Activated T-helper 17 cell treated with anti-CD3 and anti-CD28 coated beads, Interleukin-2, amount 50 U/mL, for 72 hours (primary cell): ENCODE measurements around the gene OR51B4. TPM values are rescaled to one million over a fixed set of nuclear protein-coding genes. Genes with fewer than 3 reads are reported as not detected.

Source experiments
- total RNA-seq, 2 donors: library from RNA; stranded (reverse); gene quantifications; one replicate each; pipeline ENCODE4 v1.2.3, GENCODE V29; 2022

Gene OR51B4
- total RNA-seq, 2 donors from 2014 or later: not detected

Other genes with a start within 250 kb of the OR51B4 start
- not detected for gene OR52E2, start 242.3 kb downstream of the OR51B4 start, total RNA-seq
- gene OR52E1, start 232.4 kb downstream of the OR51B4 start, total RNA-seq: not detected
- not detected for gene OR52A5, start 163.6 kb downstream of the OR51B4 start, total RNA-seq
- under 1 TPM in 1 of 2 donors, not detected in 1; 0.03 TPM for gene OR52A1, start 147.2 kb downstream of the OR51B4 start, total RNA-seq
- gene OR51V1, start 101.3 kb downstream of the OR51B4 start, total RNA-seq: not detected
- gene HBB, start 74.9 kb downstream of the OR51B4 start, total RNA-seq: not detected
- gene HBD, start 67.5 kb downstream of the OR51B4 start, total RNA-seq: not detected
- not detected for gene HBG1, start 52.1 kb downstream of the OR51B4 start, total RNA-seq
- gene HBG2, start 47.2 kb downstream of the OR51B4 start, total RNA-seq: not detected
- gene HBE1, start 32.0 kb downstream of the OR51B4 start, total RNA-seq: not detected
- under 1 TPM in 1 of 2 donors, not detected in 1; 0.29 TPM for gene OR51B2, start 22.4 kb upstream of the OR51B4 start, total RNA-seq
- gene OR51B5, start 41.6 kb upstream of the OR51B4 start, total RNA-seq: under 1 TPM in 1 of 2 donors, not detected in 1; 0.50 TPM
- gene OR51B6, start 49.6 kb upstream of the OR51B4 start, total RNA-seq: not detected
- gene OR51M1, start 81.9 kb upstream of the OR51B4 start, total RNA-seq: not detected
- gene OR51Q1, start 120.2 kb upstream of the OR51B4 start, total RNA-seq: not detected
- gene OR51I1, start 139.6 kb upstream of the OR51B4 start, total RNA-seq: not detected
- gene OR51I2, start 147.4 kb upstream of the OR51B4 start, total RNA-seq: not detected
- gene OR52D1, start 186.7 kb upstream of the OR51B4 start, total RNA-seq: not detected
- gene UBQLN3, start 208.0 kb upstream of the OR51B4 start, total RNA-seq: under 1 TPM in 1 of 2 donors, not detected in 1; 0.34 TPM
- under 1 TPM in 1 of 2 donors, not detected in 1; 0.50 TPM for gene UBQLNL, start 214.8 kb upstream of the OR51B4 start, total RNA-seq
- gene OR52H1, start 246.6 kb upstream of the OR51B4 start, total RNA-seq: under 1 TPM in 1 of 2 donors, not detected in 1; 0.34 TPM